Esophagus muscularis mucosa (tissue), 4 donors: ENCODE data around the gene GSPT2.

Source experiments
- CTCF ChIP-seq, 3 experiments: fragments of 200-600 bp in 2 of 3; fragments of 450-650 bp in 1 of 3; sonication (generic) in 2 of 3; IDR thresholded peaks; one replicate each; pipeline ENCODE4 v1.5.1; 2017 to 2019; ENCODE audit warnings: antibody characterized with exemption in 3 of 3, mild to moderate bottlenecking in 2 of 3, moderate library complexity in 1 of 3
- EP300 ChIP-seq: sonication (generic); formaldehyde crosslinking; IDR thresholded peaks from one replicate; pipeline ENCODE4 v1.6.1; 2017; ENCODE audit warnings: antibody characterized with exemption
- POLR2A ChIP-seq: fragments of 450-650 bp; IDR thresholded peaks from one replicate; pipeline ENCODE4 v1.6.1; 2017; ENCODE audit warnings: antibody characterized with exemption, moderate library complexity, mild to moderate bottlenecking, low read depth
- POLR2AphosphoS5 ChIP-seq, 2 donors: sonication (generic); formaldehyde crosslinking; IDR thresholded peaks; one replicate each; pipeline ENCODE4 v1.6.1; 2017; ENCODE audit warnings: antibody characterized with exemption in 2 of 2

- TF ChIP-seq CTCF (IDR thresholded peaks at IDR 0.05) (no peak), POLR2AphosphoS5 (IDR thresholded peaks at IDR 0.05) (no peak), POLR2A (no peak), EP300 (no peak)
These were observed 45.8 kb upstream of the GSPT2 start for GRCh38 chrX:51697397-51697796.
